Skeletal muscle cell (primary cell): ENCODE measurements around the gene DSTYK.
A peak's percentile ranks its signal among the peaks of the same experiment; 100 is the strongest.
"Not testable (repeated sequence)": the region's sequence is repeated elsewhere in the genome, so short reads cannot be mapped to it uniquely, and the experiment has no call there.

Experiments
- DNase-seq: peaks from one replicate; pipeline ENCODE4 v3.0.0-alpha.2; 2010; ENCODE audit warnings: low read depth
- H3K4me3 ChIP-seq: 2 replicates; pipeline ENCODE4 v1.5.1; 2011; ENCODE audit warnings: low read depth, mild to moderate bottlenecking, control low read depth, low read length, moderate library complexity

DSTYK gene

DNA sequence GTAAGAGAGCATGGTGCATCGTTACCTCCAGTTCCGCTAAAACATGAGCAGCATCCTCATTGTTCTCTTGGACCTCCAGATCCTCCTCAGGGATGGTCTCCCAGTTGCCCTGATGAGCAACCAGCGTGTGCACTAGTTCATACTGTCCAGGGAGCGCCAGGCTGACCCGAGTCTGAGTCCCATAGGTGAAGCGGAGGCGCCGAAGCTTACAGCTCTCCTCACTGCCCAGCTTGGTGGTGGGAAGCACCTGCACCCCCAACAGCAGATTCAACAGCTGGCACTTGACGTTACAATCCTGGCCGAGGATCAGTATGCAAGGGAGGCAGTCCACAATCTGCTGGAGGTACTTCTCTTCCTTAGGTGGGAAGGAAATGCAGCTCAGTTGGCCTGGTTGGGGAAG, 24.1 kb downstream of the DSTYK start:
- DNase-seq = no peak
- H3K4me3 ChIP-seq = no peak overlapping the region

- DNase-seq = no peak
These were observed 25.3 kb downstream of the DSTYK start for GRCh38 chr1:205186191-205186590.

DNA sequence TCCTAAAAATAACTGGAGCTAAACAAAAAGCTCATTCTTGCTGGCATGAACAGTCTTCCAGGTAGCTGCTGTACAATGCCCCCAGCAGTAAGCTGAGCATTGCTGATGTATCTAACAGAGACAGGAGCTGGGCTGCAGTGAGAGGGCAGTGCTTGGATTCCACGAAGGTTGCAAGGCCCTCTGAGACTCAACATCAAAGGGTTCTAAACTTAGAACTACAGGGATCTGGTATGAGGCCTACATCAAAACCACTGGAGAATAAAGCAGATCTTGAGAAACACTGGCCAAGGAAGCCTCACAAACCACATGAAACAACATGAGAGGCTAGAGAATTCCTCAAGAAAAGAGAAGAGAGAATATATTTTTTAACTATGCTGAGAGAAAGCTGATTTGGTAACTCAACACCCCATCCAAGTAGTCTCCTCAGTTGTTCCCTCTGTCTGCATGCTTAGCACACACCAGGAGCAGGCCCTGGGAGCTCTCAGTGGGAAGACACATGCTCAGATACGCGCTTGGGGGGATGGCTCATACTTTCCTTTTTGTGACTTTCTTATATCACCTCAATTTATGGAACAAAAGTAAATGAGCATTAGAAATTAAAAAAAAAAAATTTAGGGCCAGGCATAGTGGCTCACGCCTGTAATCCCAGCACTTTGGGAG, 27.7 kb downstream of the DSTYK start:
- peak; percentile 69 for DNase-seq
- no peak overlapping the region for H3K4me3 ChIP-seq

More at GRCh38 chr1:205186191-205186590, 25.3 kb downstream of the DSTYK start:
- H3K4me3 ChIP-seq = no peak overlapping the region

DNA sequence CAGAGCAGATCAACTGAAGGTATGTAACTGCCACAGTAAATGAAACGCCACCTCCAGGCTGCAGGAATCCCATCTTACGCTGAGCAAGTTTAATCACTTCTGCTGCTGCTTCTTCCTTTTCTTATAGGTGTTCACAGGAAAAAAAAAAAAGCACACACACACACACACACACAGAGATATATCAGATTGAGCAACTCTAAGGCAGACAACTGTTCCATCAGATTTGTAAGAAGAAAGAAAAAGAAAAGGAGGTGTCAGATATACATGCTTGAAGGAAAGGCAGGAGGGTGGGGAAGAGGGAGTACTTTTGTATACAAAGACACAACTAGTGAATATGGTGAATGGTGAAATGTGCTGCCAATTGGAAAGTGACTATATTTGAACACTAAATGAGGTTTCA, 28.6 kb downstream of the DSTYK start:
- DNase-seq = no peak
- H3K4me3 ChIP-seq = no peak overlapping the region

DNA sequence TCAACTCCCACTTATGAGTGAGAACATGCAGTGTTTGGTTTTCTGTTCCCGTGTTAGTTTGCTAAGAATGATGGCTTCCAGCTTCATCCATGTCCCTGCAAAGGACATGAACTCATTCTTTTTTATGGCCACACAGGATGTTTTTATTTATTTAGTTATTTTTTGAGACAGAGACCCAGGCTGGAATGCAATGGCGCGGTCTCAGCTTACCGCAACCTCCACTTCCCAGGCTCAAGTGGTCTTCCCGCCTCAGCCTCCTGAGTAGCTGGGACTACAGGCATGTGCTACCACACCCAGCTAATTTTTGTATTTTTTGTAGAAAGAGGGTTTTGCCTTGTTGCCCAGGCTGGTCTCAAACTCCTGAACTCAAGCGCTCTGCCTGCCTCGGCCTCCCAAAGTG, 31.2 kb downstream of the DSTYK start:
- not testable (repeated sequence) for H3K4me3 ChIP-seq, DNase-seq

DNA sequence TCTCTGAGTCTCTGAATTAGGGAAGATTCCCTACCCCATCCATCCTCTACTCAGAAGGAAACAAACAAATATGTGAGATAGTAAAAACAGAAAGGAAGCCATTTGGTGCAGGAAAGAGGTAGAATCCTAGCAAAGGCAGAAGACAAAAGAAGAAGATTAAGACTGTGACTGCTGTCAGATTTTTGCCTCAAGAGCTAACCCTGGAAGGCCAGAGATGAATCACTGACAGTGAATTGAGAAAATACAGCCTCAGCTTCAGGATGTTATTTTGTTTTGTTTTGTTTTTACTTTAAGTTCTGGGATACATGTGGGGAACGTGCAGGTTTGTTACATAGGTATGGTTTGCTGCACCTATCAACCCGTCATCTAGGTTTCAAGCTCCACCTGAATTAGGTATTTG, 31.7 kb downstream of the DSTYK start:
- DNase-seq = no peak
- no peak overlapping the region for H3K4me3 ChIP-seq

DNA sequence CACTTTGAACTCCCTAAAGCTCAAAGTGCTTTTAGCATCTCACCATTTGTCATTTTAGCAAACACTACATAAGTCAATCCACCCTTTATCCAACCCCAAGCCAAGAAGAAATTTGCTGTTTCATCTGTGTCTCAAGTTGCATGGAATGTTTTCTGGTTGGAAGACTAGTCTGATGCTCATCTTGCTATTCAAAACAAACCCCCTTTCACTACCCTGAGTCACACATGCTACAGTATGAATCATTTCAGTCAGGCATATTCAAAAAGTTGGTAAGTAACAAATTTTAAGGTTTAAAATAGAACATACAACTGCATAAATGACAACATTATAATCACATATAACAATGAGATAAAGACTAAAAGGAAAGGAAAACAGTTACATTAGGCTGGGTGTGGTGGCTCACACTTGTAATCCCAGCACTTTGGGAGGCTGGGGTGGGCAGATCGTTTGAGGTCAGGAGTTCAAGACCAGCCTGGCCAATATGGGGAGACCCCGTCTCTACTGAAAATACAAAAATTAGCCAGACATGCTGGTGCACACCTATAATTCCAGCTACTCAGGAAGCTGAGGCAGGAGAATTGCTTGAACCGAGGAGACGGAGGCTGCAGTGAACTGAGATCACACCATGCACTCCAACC, 38.7 kb downstream of the DSTYK start:
- no peak overlapping the region for H3K4me3 ChIP-seq
- DNase-seq = peak; percentile 93

DNA sequence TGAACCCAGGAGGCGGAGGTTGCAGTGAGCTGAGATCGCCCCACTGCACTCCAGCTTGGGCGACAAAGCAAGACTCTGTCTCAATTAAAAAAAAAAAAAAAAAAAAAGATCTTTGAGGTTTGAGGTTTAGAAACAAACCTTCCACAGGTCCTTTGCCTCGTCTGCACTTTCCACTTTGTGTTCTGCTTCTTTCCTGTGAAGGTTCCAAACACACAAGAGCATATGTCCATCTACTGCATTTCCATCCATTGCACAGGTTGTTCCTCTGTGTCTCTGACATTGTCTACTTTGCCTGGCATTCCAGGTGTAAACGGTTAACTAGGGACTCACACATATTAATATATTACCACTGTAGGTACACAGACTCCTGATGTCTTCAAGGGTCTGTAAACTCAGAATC, 40.1 kb downstream of the DSTYK start:
- DNase-seq = no peak
- no peak overlapping the region for H3K4me3 ChIP-seq

DNA sequence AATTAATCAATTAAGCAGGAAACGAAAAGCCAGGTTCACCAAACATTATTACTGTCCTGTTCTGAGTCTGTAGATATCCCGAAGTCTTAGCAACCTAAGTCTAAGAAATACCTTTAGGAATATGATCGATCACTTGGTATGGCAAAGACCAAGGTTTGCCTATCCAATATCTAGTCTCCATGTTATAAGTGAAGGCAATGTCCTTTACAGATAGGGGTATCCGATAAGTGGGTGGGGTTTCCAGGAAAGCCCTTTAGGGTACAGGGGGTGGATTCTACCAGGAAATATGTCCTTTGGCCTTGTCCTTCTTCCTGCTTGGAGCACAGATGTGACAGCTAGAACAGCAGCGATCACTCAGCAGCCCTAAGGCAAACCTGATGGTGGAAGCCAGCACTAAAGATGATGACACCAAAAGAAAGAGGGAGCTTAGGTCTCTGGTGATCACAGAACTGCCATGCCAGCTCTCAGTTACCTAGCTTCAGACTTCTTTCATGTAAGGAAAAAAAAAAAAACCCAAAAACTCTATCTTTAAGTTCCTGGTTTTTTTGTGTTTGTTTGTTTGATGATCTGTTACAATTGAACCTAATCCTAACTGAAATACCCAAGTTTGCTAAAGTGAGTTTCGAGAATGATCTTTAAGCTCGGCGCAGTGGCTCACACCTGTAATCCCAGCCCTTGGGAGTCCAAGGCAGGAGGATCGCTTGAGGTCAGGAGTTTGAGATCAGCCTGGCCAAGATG, 40.8 kb downstream of the DSTYK start:
- DNase-seq = no peak
- no peak overlapping the region for H3K4me3 ChIP-seq

DNA sequence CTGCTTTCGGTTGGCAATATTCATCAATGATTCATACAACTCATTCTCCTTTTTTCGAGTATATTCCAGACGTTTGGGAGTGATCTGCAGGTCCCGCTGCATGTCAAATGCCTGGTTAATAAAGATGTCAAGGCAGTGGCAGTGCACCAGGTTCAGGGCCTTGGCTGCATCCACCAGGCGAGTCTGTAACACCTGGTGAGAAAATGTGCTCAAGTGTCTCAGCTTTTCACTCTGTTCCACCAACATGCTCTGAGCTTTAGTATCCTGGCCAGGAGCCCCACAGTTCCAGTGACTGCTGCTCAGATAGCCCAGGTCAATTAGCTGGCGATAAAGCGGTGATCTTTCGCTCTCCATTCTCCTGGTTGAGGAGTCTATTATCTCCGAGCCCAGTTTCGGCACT, 42.3 kb downstream of the DSTYK start:
- no peak overlapping the region for H3K4me3 ChIP-seq
- no peak for DNase-seq

DNA sequence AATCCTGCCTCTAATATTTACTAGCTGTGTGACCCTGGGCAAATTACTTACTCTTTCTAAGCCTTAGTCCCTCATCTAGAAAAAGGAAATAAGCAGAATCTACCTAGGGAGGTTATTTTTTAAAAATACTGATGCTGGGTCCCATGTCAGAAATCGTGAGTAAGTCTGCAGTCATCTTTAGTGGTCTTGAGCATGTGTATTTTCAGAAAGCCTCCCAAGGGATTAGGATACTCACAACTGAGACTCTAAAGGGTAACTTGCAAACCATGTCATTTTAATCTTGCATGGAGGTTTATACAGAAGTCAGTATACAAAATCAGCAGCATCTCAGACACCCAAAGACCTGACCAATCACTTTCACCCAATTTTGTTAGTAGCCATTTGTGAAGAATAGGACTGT, 43.2 kb downstream of the DSTYK start:
- no peak overlapping the region for H3K4me3 ChIP-seq
- DNase-seq = peak; percentile 30

GRCh38 chr1:205162301-205162700, 49.2 kb downstream of the DSTYK start:
- no peak for DNase-seq
- H3K4me3 ChIP-seq = no peak overlapping the region

GRCh38 chr1:205161076-205161475, 50.4 kb downstream of the DSTYK start:
- DNase-seq = no peak
- no peak overlapping the region for H3K4me3 ChIP-seq

DNA sequence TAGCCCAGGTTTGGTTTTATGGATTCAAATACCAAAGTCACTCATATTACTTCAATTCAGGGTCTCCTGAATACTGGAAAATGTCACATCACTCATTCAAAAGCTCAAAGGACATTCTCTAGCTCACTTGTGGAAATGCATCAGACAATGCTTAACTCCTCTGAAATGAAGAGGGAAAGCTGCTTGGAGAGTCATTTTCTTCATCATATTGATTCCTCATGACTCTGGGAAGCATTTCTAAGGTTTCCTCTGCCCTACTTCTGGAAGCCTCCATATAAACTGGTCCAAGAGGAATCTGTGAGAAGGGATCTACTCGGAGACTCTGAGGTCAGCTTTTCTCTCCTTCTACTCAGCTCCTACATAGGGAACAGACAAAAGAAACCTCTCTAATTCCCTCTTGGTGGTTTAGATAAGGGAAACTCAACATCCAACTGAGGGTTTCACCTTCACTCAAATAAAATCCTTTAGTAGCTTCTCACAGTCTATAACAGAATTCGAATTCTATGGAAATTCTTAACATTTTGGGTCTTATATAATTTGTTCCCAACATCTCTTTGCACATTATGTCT, 53.4 kb downstream of the DSTYK start:
- no peak overlapping the region for H3K4me3 ChIP-seq
- no peak for DNase-seq

GRCh38 chr1:205155665-205156377, 55.7 kb downstream of the DSTYK start:
- not testable (repeated sequence) for H3K4me3 ChIP-seq, DNase-seq

GRCh38 chr1:205152505-205152904, 59.0 kb downstream of the DSTYK start:
- no peak overlapping the region for H3K4me3 ChIP-seq

DNA sequence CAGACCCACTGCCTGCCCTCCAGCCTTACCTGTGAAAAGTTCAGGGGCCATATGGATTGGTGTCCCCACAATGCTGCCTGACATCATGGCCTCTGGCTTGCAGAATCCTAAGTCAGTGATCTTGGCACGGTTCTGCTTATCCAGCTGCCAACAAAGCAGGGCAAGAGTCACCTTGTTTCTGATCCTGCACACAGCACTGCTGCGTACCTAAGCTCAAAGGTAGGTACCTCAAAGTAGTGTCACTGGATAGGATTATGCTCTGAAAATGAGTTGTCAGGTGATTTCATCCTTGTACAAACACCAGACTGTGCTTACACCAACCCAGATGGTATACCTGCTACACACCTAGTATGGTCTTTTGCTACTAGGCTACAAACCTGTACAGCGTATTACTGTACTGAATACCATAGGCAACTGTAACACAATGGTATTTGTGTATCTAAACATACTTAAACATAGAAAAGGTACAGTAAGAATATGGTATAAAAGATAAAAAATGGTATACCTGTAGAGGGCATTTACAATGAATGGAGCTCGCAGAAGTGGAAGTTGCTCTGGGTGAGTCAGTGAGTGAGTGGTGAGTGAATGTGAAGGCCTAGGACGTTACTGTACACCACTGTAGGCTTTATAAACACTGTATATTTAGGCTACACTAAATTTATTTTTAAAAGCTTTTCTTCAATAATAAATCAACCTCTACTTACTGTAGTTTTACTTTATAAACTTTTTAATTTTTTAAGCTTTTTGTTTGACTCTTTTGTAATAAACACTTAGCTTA, 60.7 kb downstream of the DSTYK start:
- no peak overlapping the region for H3K4me3 ChIP-seq
- DNase-seq = no peak

More at GRCh38 chr1:205152505-205152904, 59.0 kb downstream of the DSTYK start:
- no peak for DNase-seq

- no peak overlapping the region for H3K4me3 ChIP-seq
- peak; percentile 42 for DNase-seq
These were observed 64.2 kb downstream of the DSTYK start for GRCh38 chr1:205147191-205147835.

GRCh38 chr1:205144751-205145150, 66.8 kb downstream of the DSTYK start:
- H3K4me3 ChIP-seq = no peak overlapping the region
- no peak for DNase-seq
